MM.1S (cell line): ENCODE results near the gene PKMYT1.

Experiments used
- EZH2 ChIP-seq: fragments of 300-600 bp; sonication (generic); optimal IDR thresholded peaks from 2 replicates; pipeline ENCODE3; 2017; ENCODE audit warnings: low read depth, mild to moderate bottlenecking, antibody characterized with exemption, low read length, mixed read lengths
- EZH2phosphoT487 ChIP-seq: fragments of 300-600 bp; sonication (generic); IDR thresholded peaks from 2 replicates; pipeline ENCODE4 v1.6.1; 2018; ENCODE audit warnings: antibody characterized with exemption, low read length
- TF ChIP-seq, protein P1 (sequence below): fragments of 300-600 bp; sonication (generic); IDR thresholded peaks from 2 replicates; pipeline ENCODE4 v1.5.1; 2016; ENCODE audit warnings: antibody characterized with exemption, low read length, mixed read lengths

DNA sequence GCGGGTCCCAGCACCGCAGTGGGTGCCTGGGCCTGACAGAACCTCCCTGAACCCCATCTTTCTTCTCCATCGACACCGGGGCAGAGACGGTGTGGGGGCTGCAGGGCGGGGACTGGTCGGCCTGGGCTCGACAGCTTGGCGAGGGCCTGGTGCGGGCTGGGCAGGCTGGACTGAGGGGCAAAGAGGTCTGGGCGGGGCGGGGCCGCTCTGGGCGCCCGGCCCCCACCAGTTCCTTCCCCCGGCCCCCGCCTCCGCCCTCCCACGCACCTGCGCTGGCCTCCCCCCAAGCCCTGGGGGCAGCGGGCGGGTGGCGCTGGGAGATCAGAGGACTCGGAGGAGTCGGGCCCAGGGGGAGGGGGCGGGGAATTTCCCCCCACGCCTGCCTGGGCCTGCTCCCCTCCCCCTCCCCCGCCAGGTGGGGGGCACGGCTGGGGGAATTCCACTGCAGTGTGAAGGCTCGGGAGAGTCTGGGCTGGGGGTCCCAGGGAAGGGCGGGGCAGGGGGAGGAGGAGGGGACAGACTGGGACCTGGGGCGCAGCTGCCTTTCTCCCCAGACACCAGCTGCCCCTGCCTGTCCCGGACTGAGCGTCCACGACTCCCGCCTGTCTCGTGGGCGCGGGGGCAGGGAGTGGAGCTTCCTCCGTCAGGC lies 17.0 kb downstream of the PKMYT1 start:
- TF ChIP-seq, protein P1, sequence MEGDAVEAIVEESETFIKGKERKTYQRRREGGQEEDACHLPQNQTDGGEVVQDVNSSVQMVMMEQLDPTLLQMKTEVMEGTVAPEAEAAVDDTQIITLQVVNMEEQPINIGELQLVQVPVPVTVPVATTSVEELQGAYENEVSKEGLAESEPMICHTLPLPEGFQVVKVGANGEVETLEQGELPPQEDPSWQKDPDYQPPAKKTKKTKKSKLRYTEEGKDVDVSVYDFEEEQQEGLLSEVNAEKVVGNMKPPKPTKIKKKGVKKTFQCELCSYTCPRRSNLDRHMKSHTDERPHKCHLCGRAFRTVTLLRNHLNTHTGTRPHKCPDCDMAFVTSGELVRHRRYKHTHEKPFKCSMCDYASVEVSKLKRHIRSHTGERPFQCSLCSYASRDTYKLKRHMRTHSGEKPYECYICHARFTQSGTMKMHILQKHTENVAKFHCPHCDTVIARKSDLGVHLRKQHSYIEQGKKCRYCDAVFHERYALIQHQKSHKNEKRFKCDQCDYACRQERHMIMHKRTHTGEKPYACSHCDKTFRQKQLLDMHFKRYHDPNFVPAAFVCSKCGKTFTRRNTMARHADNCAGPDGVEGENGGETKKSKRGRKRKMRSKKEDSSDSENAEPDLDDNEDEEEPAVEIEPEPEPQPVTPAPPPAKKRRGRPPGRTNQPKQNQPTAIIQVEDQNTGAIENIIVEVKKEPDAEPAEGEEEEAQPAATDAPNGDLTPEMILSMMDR: no peak
- no peak for TF ChIP-seq EZH2
- TF ChIP-seq EZH2phosphoT487: no peak
